Brain microvascular endothelial cell (primary cell): ENCODE data around the gene FAM240A.

ENCODE experiments used
- DNase-seq: peaks from one replicate; pipeline ENCODE4 v3.0.0-alpha.2; 2020
- H3K27ac ChIP-seq: fragments of 250-450 bp; sonication (Bioruptor Pico); 2 replicates; pipeline ENCODE4 v1.5.1; 2020; ENCODE audit warnings: mild to moderate bottlenecking, moderate library complexity
- H3K27me3 ChIP-seq: fragments of 250-450 bp; sonication (Bioruptor Pico); replicated peaks from 2 replicates; pipeline ENCODE4 v1.5.1; 2020; ENCODE audit warnings: mild to moderate bottlenecking
- H3K36me3 ChIP-seq: fragments of 250-450 bp; sonication (Bioruptor Pico); replicated peaks from 2 replicates; pipeline ENCODE4 v1.5.1; 2020; ENCODE audit warnings: mild to moderate bottlenecking
- H3K4me3 ChIP-seq: 2 replicates; pipeline ENCODE4 v1.5.1; 2011; ENCODE audit warnings: low read depth, mild to moderate bottlenecking, control low read depth, low read length, moderate library complexity
- CTCF ChIP-seq: IDR thresholded peaks from 2 replicates; pipeline ENCODE4 v1.5.1; 2011; ENCODE audit warnings: low read depth, mild to moderate bottlenecking, moderate library complexity, low read length, control low read depth, inconsistent platforms; ENCODE audit errors: missing control alignments
- in situ Hi-C: cut with HindIII; loops from 2 replicates; pipeline ENCODE4 v1.10.0; 2017; ENCODE audit warnings: low sequenced_read_pairs, low pct_ligation_motif_present

Gene FAM240A

DNA sequence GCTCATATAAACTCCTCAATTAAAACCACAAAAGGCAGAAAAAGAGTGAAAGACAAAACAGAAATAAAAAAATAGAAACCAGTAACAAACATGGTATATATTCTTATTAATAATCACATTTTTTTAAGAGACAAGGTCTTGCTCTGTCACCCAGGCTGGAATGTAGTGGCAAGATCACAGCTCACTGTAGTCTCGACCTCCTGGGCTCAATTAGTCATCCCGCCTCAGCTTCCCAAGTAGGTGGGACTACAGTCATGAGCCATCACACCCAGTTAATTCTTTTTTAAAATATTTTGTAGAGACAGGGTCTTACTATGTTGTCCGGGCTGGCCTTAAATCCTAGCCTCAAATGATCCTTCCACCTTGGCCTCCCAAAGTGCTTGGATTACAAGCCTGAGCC, 37.1 kb downstream of the FAM240A start:
- TF ChIP-seq CTCF, result no peak
- H3K36me3 ChIP-seq, result no peaks in the 10 kb centered on the region
- in situ Hi-C loops, result loop anchor here (25.0 kb wide), 1 partner anchor 162 kb away; the partner anchor contains the start of gene RTP3
- no peak overlapping the region for H3K27ac ChIP-seq
- no peak overlapping the region for H3K4me3 ChIP-seq
- no peak for DNase-seq
- no peaks in the 10 kb centered on the region for H3K27me3 ChIP-seq

GRCh38 chr3:46651084-46651483, 38.8 kb downstream of the FAM240A start:
- in situ Hi-C loops, result no loop called here
- no peak for DNase-seq
- H3K4me3 ChIP-seq, result no peak overlapping the region

GRCh38 chr3:46655271-46655670, 42.9 kb downstream of the FAM240A start:
- in situ Hi-C loops, result no loop called here
- DNase-seq, result peak; percentile 20
- peaks cover 3% of the 10 kb centered on the region for H3K27me3 ChIP-seq
- no peaks in the 10 kb centered on the region for H3K36me3 ChIP-seq
- H3K27ac ChIP-seq, result no peak overlapping the region
- no peak for TF ChIP-seq CTCF
- no peak overlapping the region for H3K4me3 ChIP-seq

More at GRCh38 chr3:46651084-46651483, 38.8 kb downstream of the FAM240A start:
- H3K27me3 ChIP-seq, result peaks cover 3% of the 10 kb centered on the region
- no peaks in the 10 kb centered on the region for H3K36me3 ChIP-seq
- no peak overlapping the region for H3K27ac ChIP-seq
- no peak for TF ChIP-seq CTCF

GRCh38 chr3:46656778-46657556, 44.6 kb downstream of the FAM240A start:
- no peak for TF ChIP-seq CTCF
- in situ Hi-C loops, result no loop called here
- Histone ChIP-seq H3K4me3 (no peak overlapping the region), H3K27me3 (peaks cover 3% of the 10 kb centered on the region), H3K27ac (no peak overlapping the region), H3K36me3 (no peaks in the 10 kb centered on the region)
- DNase-seq, result no peak

DNA sequence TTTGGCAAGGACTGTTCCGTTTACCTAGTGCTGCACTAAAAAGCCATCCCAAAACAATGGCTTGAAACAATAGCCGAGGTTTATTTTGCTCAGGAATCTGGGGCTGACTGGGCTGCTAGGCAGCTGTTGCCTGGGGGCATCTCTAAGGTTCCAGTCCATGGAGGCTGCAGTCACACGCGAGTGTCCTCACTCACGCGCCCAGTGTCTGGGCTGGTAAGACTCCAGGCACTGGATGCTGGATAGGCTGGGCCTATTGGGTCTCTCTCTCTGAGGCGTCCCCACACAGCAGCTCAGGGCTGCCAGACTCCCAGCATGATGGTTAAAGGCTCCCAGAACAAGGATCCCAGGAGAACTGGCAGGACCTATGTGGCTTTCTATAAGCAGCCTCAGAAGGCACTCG, 47.0 kb downstream of the FAM240A start:
- no peaks in the 10 kb centered on the region for H3K36me3 ChIP-seq
- in situ Hi-C loops, result no loop called here
- no peak for DNase-seq
- no peak overlapping the region for H3K4me3 ChIP-seq
- no peak for TF ChIP-seq CTCF
- no peak overlapping the region for H3K27ac ChIP-seq
- H3K27me3 ChIP-seq, result peaks cover 12% of the 10 kb centered on the region

DNA sequence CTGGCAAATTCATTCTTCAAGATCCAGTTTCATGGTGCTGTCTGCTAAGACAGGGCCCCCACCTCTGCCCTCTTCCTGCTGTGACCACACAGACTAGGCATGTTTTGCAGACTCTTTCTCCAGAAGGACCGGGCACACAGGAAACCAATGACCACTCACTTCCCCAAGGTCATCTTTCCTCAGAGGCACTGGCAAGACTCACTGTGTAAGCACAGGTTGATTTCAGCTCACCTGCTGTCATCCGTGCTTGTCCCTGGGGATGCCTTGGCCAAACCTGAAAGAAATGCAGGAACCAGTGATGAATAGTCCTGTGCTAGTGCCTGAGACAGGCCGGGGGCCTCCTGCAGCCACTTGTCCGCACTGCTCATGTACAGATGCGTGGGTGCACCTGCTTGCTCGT, 47.7 kb downstream of the FAM240A start:
- no peak overlapping the region for H3K27ac ChIP-seq
- no peak overlapping the region for H3K4me3 ChIP-seq
- no peaks in the 10 kb centered on the region for H3K36me3 ChIP-seq
- in situ Hi-C loops, result no loop called here
- no peak for TF ChIP-seq CTCF
- peaks cover 12% of the 10 kb centered on the region for H3K27me3 ChIP-seq
- DNase-seq, result no peak
